Caco-2 (cell line): ENCODE measurements around the gene ALG1L2. TPM values are rescaled to one million over a fixed set of nuclear protein-coding genes. Genes with fewer than 3 reads are reported as not detected.
"Not testable (repeated sequence)": the region's sequence is repeated elsewhere in the genome, so short reads cannot be mapped to it uniquely, and the experiment has no call there.

Experiments used
- BruUV-seq: library from RNA; stranded (reverse); fragments of 400-500 nt; replicated peaks from 2 replicates; lab custom pipeline; 2021; lab: Mats Ljungman, UMichigan
- CTCF ChIA-PET: fragments of 300-600 bp; sonication (Branson Sonifier 250); formaldehyde crosslinking; loops from one replicate; lab custom pipeline; 2022; ENCODE audit warnings: antibody characterized with exemption; lab: Charles Lee
- POLR2A ChIA-PET: fragments of 300-600 bp; sonication (Branson Sonifier 250); formaldehyde crosslinking; loops from one replicate; lab custom pipeline; 2022; ENCODE audit warnings: antibody characterized with exemption; lab: Charles Lee
- DNase-seq, 2 experiments: peaks; one replicate each; pipeline versions ENCODE4 v3.0.0 to v3.0.0-alpha.2; 2020 to 2022
- H3K27me3 ChIP-seq: replicated peaks from 2 replicates; pipeline ENCODE4 v1.6.0; 2011; ENCODE audit warnings: low read length; ENCODE audit not compliant: control insufficient read depth, insufficient read depth
- H3K36me3 ChIP-seq: 2 replicates; pipeline ENCODE4 v1.5.1; 2011; ENCODE audit warnings: low read length; ENCODE audit not compliant: control insufficient read depth, insufficient read depth
- H3K4me1 ChIP-seq: fragments of 250-450 bp; sonication (Bioruptor Pico); 2 replicates; pipeline ENCODE4 v1.5.1; 2020; ENCODE audit warnings: mild to moderate bottlenecking
- H3K4me3 ChIP-seq: 2 replicates; pipeline ENCODE4 v1.5.1; 2011; ENCODE audit warnings: low read depth, mild to moderate bottlenecking, control low read depth, low read length
- H3K9me3 ChIP-seq: fragments of 250-450 bp; sonication (Bioruptor Pico); 2 replicates; pipeline ENCODE4 v1.5.1; 2020; ENCODE audit warnings: mild to moderate bottlenecking, moderate library complexity
- H3K27ac Mint-ChIP-seq: one replicate; pipeline ENCODE4 v1.8.0; 2022; ENCODE audit warnings: mixed read lengths; ENCODE audit not compliant: unreplicated experiment
- H3K27me3 Mint-ChIP-seq: one replicate; pipeline ENCODE4 v1.8.0; 2022; ENCODE audit warnings: mixed read lengths; ENCODE audit not compliant: insufficient read depth, unreplicated experiment
- H3K36me3 Mint-ChIP-seq: one replicate; pipeline ENCODE4 v1.8.0; 2022; ENCODE audit warnings: mild to moderate bottlenecking, mixed read lengths; ENCODE audit not compliant: insufficient read depth, unreplicated experiment
- H3K4me1 Mint-ChIP-seq: one replicate; pipeline ENCODE4 v1.8.0; 2022; ENCODE audit warnings: low read depth, mixed read lengths; ENCODE audit not compliant: unreplicated experiment
- H3K4me3 Mint-ChIP-seq: one replicate; pipeline ENCODE4 v1.8.0; 2022; ENCODE audit warnings: mild to moderate bottlenecking, moderate library complexity, mixed read lengths; ENCODE audit not compliant: unreplicated experiment
- H3K9me3 Mint-ChIP-seq: one replicate; pipeline ENCODE4 v1.8.0; 2022; ENCODE audit warnings: mixed read lengths; ENCODE audit not compliant: unreplicated experiment
- intact Hi-C: fragments of 100-400 bp; cut with micrococcal nuclease; formaldehyde crosslinking; loops from one replicate; pipeline ENCODE4 v1.10.0; 2022; ENCODE audit not compliant: unreplicated experiment
- total RNA-seq: library from RNA; stranded (reverse); gene quantifications from 2 replicates; pipeline ENCODE4 v1.2.3, GENCODE V29; 2022
- TF ChIP-seq, protein P1 (sequence below), 2 experiments: fragments of 200-600 bp in 1 of 2; IDR thresholded peaks; 1 replicate in 1 of 2; 2 replicates in 1 of 2; pipeline versions ENCODE4 v1.5.1 to v1.8.0; 2011 to 2022; ENCODE audit warnings: antibody characterized with exemption in 1 of 2, control low read depth in 1 of 2, inconsistent platforms in 1 of 2, low read depth in 1 of 2, low read length in 1 of 2, mild to moderate bottlenecking in 1 of 2, moderate library complexity in 1 of 2; ENCODE audit not compliant: insufficient read depth in 1 of 2, severe bottlenecking in 1 of 2, unreplicated experiment in 1 of 2

ALG1L2 gene
- total RNA-seq, 1 experiment from 2014 or later = 1.6 TPM

DNA sequence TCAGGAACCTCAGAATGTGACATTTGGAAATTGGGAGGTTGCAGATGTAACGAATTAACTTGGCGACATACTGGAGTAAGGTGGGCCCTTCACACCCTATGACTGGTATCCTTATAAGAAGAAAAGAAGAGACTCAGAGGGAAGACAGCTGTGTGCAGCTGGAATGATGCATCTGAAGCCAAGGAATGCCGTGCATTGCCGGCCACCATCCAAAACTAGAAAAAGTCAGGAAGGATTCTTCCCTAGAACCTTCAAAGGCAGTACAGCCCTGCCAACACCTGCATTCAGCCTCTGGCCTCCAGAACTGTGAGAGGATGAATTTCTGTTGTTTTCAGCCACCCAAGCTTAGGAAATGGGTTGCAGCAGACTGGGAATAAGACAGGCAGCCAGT lies 23.4 kb upstream of the ALG1L2 start:
- H3K4me3 Mint-ChIP-seq, H3K9me3 ChIP-seq, H3K36me3 ChIP-seq, H3K9me3 Mint-ChIP-seq, H3K27me3 ChIP-seq, H3K4me1 ChIP-seq, DNase-seq, CTCF ChIA-PET, BruUV-seq, H3K36me3 Mint-ChIP-seq, POLR2A ChIA-PET, H3K27me3 Mint-ChIP-seq, intact Hi-C loops, H3K4me3 ChIP-seq: not testable (repeated sequence)
- peak overlapping the region; percentile 67 for H3K27ac Mint-ChIP-seq
- peaks cover 26% of the 10 kb centered on the region for H3K4me1 Mint-ChIP-seq

DNA sequence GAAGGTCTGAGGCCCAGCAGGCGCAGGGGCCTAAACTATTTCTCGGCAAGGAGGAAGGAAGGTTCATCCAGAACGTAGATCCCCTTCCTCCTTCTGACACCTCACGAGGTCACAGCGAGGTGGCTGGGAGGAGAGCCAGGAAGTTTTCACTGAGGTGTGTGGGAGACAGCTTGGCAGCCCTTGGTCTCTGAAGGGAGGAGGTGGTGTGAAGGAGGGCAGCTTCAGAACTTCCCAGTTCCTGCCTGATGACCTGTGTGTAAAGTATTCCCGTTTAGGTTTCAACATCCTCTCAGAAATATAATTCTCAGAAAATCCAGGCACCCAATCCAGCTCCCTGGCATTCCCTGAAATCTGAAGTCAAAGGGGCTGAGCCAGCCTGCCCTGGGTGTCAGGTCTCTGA lies 22.9 kb upstream of the ALG1L2 start:
- H3K9me3 ChIP-seq, H3K4me3 Mint-ChIP-seq, CTCF ChIA-PET, H3K36me3 Mint-ChIP-seq, intact Hi-C loops, H3K36me3 ChIP-seq, H3K9me3 Mint-ChIP-seq, H3K27me3 Mint-ChIP-seq, H3K4me1 ChIP-seq, H3K4me3 ChIP-seq, POLR2A ChIA-PET, DNase-seq, BruUV-seq, H3K27me3 ChIP-seq: not testable (repeated sequence)
- peak overlapping the region; percentile 42 for H3K27ac Mint-ChIP-seq
- peaks cover 29% of the 10 kb centered on the region for H3K4me1 Mint-ChIP-seq

DNA sequence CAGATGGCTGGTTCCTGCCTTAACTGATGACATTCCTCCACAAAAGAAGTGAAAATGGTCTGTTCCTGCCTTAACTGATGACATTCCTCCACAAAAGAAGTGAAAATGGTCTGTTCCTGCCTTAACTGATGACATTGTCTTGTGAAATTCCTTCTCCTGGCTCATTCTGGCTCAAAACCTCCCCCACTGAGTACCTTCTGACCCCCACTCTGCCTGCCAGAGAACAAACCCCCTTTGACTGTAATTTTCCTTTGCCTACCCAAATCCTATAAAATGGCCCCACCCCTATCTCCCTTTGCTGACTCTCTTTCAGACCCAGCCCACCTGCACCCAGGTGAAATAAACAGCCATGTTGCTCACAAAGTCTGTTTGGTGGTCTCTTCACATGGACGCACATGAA lies 22.5 kb upstream of the ALG1L2 start:
- H3K36me3 ChIP-seq, H3K4me3 ChIP-seq, H3K36me3 Mint-ChIP-seq, DNase-seq, intact Hi-C loops, H3K27me3 ChIP-seq, BruUV-seq, H3K9me3 Mint-ChIP-seq, CTCF ChIA-PET, H3K4me1 ChIP-seq, H3K27me3 Mint-ChIP-seq, POLR2A ChIA-PET, H3K9me3 ChIP-seq: not testable (repeated sequence)
- peak overlapping the region; percentile 13 for H3K4me3 Mint-ChIP-seq
- peak overlapping the region; percentile 42 for H3K27ac Mint-ChIP-seq
- peaks cover 33% of the 10 kb centered on the region for H3K4me1 Mint-ChIP-seq

DNA sequence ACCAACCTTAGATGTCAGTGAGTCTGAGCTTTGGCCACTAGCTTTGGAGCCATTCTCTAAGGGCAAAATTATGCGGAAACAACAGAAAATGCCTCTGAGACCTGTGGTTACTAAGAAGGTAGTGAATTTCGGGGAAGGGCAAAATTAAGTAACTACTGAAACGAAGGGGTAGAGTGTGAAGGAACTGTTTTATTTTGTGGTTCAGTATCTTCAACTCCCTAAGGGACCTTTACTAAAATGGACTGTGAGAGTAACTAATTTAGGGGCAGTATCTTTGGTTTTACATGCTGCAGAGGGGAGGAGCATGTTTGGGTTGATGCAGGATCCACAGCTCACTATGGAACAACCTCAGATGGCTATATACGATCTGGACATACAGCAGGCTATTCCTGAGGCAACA lies 8.0 kb upstream of the ALG1L2 start:
- intact Hi-C loops = no loop called here
- no peaks in the 10 kb centered on the region for H3K4me1 ChIP-seq
- H3K36me3 ChIP-seq = no peaks in the 10 kb centered on the region
- no peak overlapping the region for H3K4me3 ChIP-seq
- BruUV-seq = no TSS peak
- Mint-ChIP-seq H3K4me1 (no peaks in the 10 kb centered on the region), H3K27me3 (no peaks in the 10 kb centered on the region), H3K27ac (no peak overlapping the region), H3K9me3 (no peaks in the 10 kb centered on the region), H3K36me3 (no peaks in the 10 kb centered on the region), H3K4me3 (no peak overlapping the region)
- no peaks in the 10 kb centered on the region for H3K27me3 ChIP-seq
- no peak for DNase-seq
- ChIA-PET POLR2A (no interaction called here), CTCF (no interaction called here)
- TF ChIP-seq, protein P1, sequence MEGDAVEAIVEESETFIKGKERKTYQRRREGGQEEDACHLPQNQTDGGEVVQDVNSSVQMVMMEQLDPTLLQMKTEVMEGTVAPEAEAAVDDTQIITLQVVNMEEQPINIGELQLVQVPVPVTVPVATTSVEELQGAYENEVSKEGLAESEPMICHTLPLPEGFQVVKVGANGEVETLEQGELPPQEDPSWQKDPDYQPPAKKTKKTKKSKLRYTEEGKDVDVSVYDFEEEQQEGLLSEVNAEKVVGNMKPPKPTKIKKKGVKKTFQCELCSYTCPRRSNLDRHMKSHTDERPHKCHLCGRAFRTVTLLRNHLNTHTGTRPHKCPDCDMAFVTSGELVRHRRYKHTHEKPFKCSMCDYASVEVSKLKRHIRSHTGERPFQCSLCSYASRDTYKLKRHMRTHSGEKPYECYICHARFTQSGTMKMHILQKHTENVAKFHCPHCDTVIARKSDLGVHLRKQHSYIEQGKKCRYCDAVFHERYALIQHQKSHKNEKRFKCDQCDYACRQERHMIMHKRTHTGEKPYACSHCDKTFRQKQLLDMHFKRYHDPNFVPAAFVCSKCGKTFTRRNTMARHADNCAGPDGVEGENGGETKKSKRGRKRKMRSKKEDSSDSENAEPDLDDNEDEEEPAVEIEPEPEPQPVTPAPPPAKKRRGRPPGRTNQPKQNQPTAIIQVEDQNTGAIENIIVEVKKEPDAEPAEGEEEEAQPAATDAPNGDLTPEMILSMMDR (IDR thresholded peaks at IDR 0.05; ENCODE audit: insufficient read depth in 1 of 2, low read depth in 1 of 2, low read length in 1 of 2, severe bottlenecking in 1 of 2, unreplicated experiment in 1 of 2) = no peak
- no peaks in the 10 kb centered on the region for H3K9me3 ChIP-seq
